Middle frontal gyrus (tissue), 1 donor: ENCODE measurements around the gene RAB35.
"Not testable (repeated sequence)": the region's sequence is repeated elsewhere in the genome, so short reads cannot be mapped to it uniquely, and the experiment has no call there.

ENCODE experiments used
- DNase-seq: peaks from one replicate; pipeline ENCODE4 v3.0.0-alpha.2; 2015; ENCODE audit warnings: low spot score; ENCODE audit errors: extremely low spot score

The RAB35 gene

GRCh38 chr12:120060717-120061116 lies 55.8 kb downstream of the RAB35 start:
- no peak for DNase-seq

GRCh38 chr12:120060196-120060595 lies 56.4 kb downstream of the RAB35 start:
- DNase-seq, result no peak

GRCh38 chr12:120056739-120057138 lies 59.8 kb downstream of the RAB35 start:
- DNase-seq, result no peak

- DNase-seq, result no peak
These were observed 61.1 kb downstream of the RAB35 start for GRCh38 chr12:120055231-120056000.

- no peak for DNase-seq
These were observed 62.3 kb downstream of the RAB35 start for GRCh38 chr12:120054293-120054692.

- no peak for DNase-seq
These were observed 65.0 kb downstream of the RAB35 start for GRCh38 chr12:120051535-120051934.

- DNase-seq, result no peak
These were observed 67.1 kb downstream of the RAB35 start for GRCh38 chr12:120049426-120049825.

- DNase-seq, result no peak
These were observed 68.3 kb downstream of the RAB35 start for GRCh38 chr12:120048263-120048662.

GRCh38 chr12:120047072-120047471 lies 69.5 kb downstream of the RAB35 start:
- no peak for DNase-seq

GRCh38 chr12:120045367-120045766 lies 71.2 kb downstream of the RAB35 start:
- DNase-seq, result not testable (repeated sequence)
